ENCODE data around the gene LPXN.

- TF ChIP-seq POLR2AphosphoS5 (IDR thresholded peaks at IDR 0.05; ENCODE audit: low read depth, low read length) (peak; percentile 96), POLR2A (IDR thresholded peaks at IDR 0.05; ENCODE audit: low read depth, low read length) (peak; percentile 84), TAF1 (IDR thresholded peaks at IDR 0.05; ENCODE audit: borderline replicate concordance, low read depth, low read length) (peak; percentile 89)
Measured at GRCh38 chr11:58577555-58578135, 2.0 kb upstream of the LPXN start.
